Measurements from ENCODE around the gene PNPLA7.

Gene PNPLA7

GRCh38 chr9:137492464-137493363 lies 57.5 kb downstream of the PNPLA7 start:
- no peak for DNase-seq

- DNase-seq, result no peak
These were observed 58.3 kb downstream of the PNPLA7 start for GRCh38 chr9:137491735-137492432.

- no peak for DNase-seq
These were observed 59.5 kb downstream of the PNPLA7 start for GRCh38 chr9:137490532-137491186.

GRCh38 chr9:137488906-137489305 lies 61.3 kb downstream of the PNPLA7 start:
- no peak for DNase-seq

GRCh38 chr9:137488327-137488653 lies 61.9 kb downstream of the PNPLA7 start:
- DNase-seq, result no peak

- no peak for DNase-seq
These were observed 62.5 kb downstream of the PNPLA7 start for GRCh38 chr9:137487454-137488326.

GRCh38 chr9:137486545-137487453 lies 63.4 kb downstream of the PNPLA7 start:
- DNase-seq, result no peak

GRCh38 chr9:137486141-137486490 lies 64.1 kb downstream of the PNPLA7 start:
- DNase-seq, result no peak

- no peak for DNase-seq
These were observed 64.7 kb downstream of the PNPLA7 start for GRCh38 chr9:137485343-137486140.

GRCh38 chr9:137484551-137485315 lies 65.5 kb downstream of the PNPLA7 start:
- DNase-seq, result no peak

- DNase-seq, result no peak
These were observed 68.0 kb downstream of the PNPLA7 start for GRCh38 chr9:137482094-137482781.

GRCh38 chr9:137480686-137481683 lies 69.2 kb downstream of the PNPLA7 start:
- no peak for DNase-seq

- no peak for DNase-seq
These were observed 70.1 kb downstream of the PNPLA7 start for GRCh38 chr9:137479892-137480685.

- DNase-seq, result no peak
These were observed 71.0 kb downstream of the PNPLA7 start for GRCh38 chr9:137478962-137479861.

- no peak for DNase-seq
These were observed 71.6 kb downstream of the PNPLA7 start for GRCh38 chr9:137478613-137478961.
